ENCODE data around the gene DENND1C. TPM values are rescaled to one million over a fixed set of nuclear protein-coding genes. Genes with fewer than 3 reads are reported as not detected.
A peak's percentile ranks its signal among the peaks of the same experiment; 100 is the strongest.

DENND1C gene
- total RNA-seq, 1 donor from 2014 or later = 8.7 TPM

DNA sequence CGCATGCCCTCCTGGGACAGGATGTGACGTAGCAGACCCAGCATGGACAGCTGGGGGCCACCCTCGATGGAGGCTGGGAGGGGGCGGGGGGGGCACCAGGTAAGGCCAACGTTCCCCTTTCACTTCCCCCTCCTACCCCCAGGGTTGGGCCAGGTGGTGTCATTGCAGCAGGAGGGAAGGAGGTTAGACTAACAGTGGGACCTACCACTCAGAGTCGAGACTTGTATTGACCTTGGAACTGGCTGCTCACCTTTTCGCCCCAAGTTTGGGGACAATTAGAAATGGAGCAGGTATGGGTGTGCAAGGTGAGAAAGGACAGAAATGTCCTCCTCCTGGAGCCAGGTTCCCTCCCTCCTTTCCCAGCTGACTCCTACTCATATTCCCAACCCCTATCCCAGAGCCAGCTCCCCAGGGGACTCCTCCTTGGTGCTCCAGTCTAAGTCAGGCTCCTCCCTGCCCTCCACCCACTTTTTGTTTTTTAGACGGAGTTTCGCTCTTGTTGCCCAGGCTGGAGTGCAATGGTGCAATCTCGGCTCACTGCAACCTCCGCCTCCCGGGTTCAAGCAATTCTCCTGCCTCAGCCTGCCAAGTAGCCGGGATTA is 39.4 kb downstream of the DENND1C start:
- Histone ChIP-seq H3K4me3 (no peak overlapping the region), H3K4me1 (no peaks in the 10 kb centered on the region), H3K9me3 (no peaks in the 10 kb centered on the region), H3K27ac (no peak overlapping the region), H3K27me3 (no peaks in the 10 kb centered on the region), H3K36me3 (no peaks in the 10 kb centered on the region)
- TF ChIP-seq, protein P1, sequence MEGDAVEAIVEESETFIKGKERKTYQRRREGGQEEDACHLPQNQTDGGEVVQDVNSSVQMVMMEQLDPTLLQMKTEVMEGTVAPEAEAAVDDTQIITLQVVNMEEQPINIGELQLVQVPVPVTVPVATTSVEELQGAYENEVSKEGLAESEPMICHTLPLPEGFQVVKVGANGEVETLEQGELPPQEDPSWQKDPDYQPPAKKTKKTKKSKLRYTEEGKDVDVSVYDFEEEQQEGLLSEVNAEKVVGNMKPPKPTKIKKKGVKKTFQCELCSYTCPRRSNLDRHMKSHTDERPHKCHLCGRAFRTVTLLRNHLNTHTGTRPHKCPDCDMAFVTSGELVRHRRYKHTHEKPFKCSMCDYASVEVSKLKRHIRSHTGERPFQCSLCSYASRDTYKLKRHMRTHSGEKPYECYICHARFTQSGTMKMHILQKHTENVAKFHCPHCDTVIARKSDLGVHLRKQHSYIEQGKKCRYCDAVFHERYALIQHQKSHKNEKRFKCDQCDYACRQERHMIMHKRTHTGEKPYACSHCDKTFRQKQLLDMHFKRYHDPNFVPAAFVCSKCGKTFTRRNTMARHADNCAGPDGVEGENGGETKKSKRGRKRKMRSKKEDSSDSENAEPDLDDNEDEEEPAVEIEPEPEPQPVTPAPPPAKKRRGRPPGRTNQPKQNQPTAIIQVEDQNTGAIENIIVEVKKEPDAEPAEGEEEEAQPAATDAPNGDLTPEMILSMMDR (IDR thresholded peaks at IDR 0.05) = no peak
- ATAC-seq (peak; percentile 7), DNase-seq (no peak)
- intact Hi-C loops (cut with DNase I) = no loop called here

DNA sequence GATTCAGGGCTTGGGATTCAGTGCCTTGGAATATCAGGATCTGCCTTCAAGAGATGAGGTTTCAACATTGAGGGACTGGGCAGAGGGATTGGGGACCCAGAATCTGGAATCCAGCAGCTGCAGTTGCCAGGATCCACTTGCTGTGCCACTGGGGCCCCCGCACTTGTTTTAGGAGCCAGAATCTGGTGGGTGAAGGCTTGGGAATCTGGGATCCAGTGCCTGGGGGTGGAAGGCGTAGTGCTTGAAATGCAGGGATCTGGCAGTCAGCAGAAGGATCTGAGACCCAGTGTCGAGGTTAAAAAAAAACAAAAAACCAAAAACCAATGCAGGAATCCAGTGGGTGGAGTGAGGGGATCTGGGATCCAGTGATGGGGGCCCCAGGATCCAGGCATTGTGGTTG is 40.7 kb downstream of the DENND1C start:
- Histone ChIP-seq H3K36me3 (no peaks in the 10 kb centered on the region), H3K27me3 (no peaks in the 10 kb centered on the region), H3K9me3 (no peaks in the 10 kb centered on the region), H3K4me3 (no peak overlapping the region), H3K27ac (no peak overlapping the region), H3K4me1 (no peaks in the 10 kb centered on the region)
- intact Hi-C loops (cut with DNase I) = no loop called here
- ATAC-seq = no peak
- no peak for DNase-seq
- TF ChIP-seq, protein P1 (IDR thresholded peaks at IDR 0.05) = no peak

DNA sequence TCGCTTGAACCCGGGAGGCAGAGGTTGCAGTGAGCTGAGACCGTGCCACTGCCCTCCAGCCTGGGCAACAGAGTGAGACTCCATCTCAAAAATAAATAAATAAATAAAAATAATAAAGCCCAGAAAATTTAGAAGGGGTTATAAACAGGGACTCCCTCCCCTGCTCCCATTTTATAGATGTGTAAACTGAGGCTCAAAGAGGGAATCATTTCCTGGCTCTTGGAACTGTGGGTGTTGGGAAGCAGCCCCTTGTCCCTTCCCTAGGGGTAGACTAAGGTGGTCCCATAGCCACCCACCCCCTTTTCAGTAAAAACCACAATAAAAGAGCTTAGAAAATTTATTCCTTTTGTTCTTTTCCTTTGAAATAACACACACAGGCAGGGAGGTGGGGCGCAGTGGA is 41.8 kb downstream of the DENND1C start:
- Histone ChIP-seq H3K36me3 (no peaks in the 10 kb centered on the region), H3K27ac (no peak overlapping the region), H3K27me3 (no peaks in the 10 kb centered on the region), H3K4me3 (no peak overlapping the region), H3K9me3 (no peaks in the 10 kb centered on the region), H3K4me1 (no peaks in the 10 kb centered on the region)
- TF ChIP-seq, protein P1 (IDR thresholded peaks at IDR 0.05) = no peak
- intact Hi-C loops (cut with DNase I) = no loop called here
- DNase-seq (no peak), ATAC-seq (no peak)

DNA sequence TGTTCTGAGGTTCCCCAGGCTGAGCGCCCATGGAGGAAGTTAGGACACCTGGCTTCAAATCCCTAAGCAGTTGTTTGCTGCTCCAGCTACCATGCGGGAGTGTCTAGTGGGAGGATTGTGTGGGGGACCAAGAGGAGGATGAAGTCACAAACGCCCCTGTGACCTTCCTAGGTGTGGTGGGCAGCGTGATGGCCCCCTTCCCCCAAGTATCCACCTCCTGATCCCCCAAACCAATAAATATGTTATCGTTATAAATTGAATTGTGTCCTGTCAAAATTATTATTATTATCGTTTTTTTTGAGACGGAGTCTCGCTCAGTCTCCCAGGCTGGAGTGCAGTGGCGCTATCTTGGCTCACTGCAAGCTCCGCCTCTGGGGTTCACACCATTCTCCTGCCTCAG is 47.9 kb downstream of the DENND1C start, which contains the start of gene SLC25A41:
SLC25A41 (minus strand) TSS at position 101 of the 400 bp plus-strand sequence; CDS start at position 31, 70 bp downstream.
- intact Hi-C loops (cut with DNase I) = no loop called here
- Histone ChIP-seq H3K27ac (no peak within 1 kb of the TSS), H3K36me3 (no peaks in the 10 kb centered on the region), H3K4me1 (no peaks in the 10 kb centered on the region), H3K4me3 (no peak within 1 kb of the TSS), H3K9me3 (no peaks in the 10 kb centered on the region), H3K27me3 (no peaks in the 10 kb centered on the region)
- TF ChIP-seq, protein P1 (IDR thresholded peaks at IDR 0.05) = no peak
- DNase-seq (no peak), ATAC-seq (no peak)

DNA sequence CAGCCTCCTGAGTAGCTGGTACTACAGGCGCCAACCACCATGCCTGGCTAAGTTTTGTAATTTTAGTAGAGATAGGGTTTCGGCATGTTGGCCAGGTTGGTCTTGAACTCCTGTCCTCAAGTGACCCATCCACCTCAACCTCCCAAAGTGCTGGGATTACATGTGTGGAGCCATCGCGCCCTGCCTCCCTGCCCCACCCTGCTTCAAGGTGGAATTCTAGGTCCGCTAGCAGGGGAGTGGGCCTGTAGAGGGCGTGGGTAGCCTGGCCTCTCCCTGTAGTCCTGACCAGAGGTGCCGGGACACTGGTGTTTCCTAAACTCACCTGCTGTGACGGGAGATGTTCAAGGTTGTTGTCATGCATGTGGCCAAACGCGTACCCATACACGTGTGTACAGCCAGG is 48.4 kb downstream of the DENND1C start:
- no peak for DNase-seq
- no peaks in the 10 kb centered on the region for H3K36me3 ChIP-seq
- no peak for ATAC-seq
- H3K9me3 ChIP-seq = no peaks in the 10 kb centered on the region
- TF ChIP-seq, protein P1 (IDR thresholded peaks at IDR 0.05) = no peak
- intact Hi-C loops (cut with DNase I) = no loop called here
- H3K27me3 ChIP-seq = no peaks in the 10 kb centered on the region
- H3K27ac ChIP-seq = no peak overlapping the region
- H3K4me3 ChIP-seq = no peak overlapping the region
- no peaks in the 10 kb centered on the region for H3K4me1 ChIP-seq

DNA sequence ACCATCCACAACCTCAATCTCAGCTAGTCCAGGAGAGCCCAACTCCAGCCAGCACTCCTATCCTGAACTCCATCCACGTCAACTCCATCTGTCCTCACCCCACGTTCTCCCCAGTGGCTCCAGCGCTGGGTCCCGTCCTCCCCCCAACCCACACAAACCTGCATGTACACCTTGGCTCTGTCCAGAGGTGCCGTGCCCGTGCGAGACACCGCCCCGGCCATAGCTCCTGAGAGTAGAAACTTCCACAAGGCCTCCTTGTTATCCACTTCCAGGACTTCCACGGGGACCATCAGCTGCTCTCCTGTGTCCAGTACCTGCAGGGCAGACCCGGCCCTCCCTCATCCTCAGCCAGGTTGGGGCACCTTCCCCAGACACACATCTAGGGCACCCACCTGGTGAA is 49.7 kb downstream of the DENND1C start:
- no peaks in the 10 kb centered on the region for H3K27me3 ChIP-seq
- H3K36me3 ChIP-seq = no peaks in the 10 kb centered on the region
- ATAC-seq (no peak), DNase-seq (no peak)
- H3K4me1 ChIP-seq = no peaks in the 10 kb centered on the region
- intact Hi-C loops (cut with DNase I) = no loop called here
- TF ChIP-seq, protein P1 (IDR thresholded peaks at IDR 0.05) = no peak
- H3K4me3 ChIP-seq = no peak overlapping the region
- no peak overlapping the region for H3K27ac ChIP-seq
- no peaks in the 10 kb centered on the region for H3K9me3 ChIP-seq
